Natural killer cell treated with Interleukin-12 subunit alpha and Interleukin-12 subunit beta and Interleukin-15 and Interleukin-18, amount 100 ng/mL, for 72 hours (primary cell): ENCODE measurements around the gene MISP3. TPM values are rescaled to one million over a fixed set of nuclear protein-coding genes. Genes with fewer than 3 reads are reported as not detected.

ENCODE experiments used
- ATAC-seq, 2 donors: fragments of 150-1000 bp; cut with Tn5 transposase in 1 of 2; sonication (Bioruptor Pico), chemical (Tn5 transposase) in 1 of 2; 2 replicates each; pipeline ENCODE4 v1.10.0; 2021
- DNase-seq: peaks from one replicate; pipeline ENCODE4 v3.0.0; 2022; ENCODE audit warnings: low spot score
- H3K27ac Mint-ChIP-seq, 2 donors: 1 replicate in 1 of 2; 2 replicates in 1 of 2; pipeline ENCODE4 v1.8.0; 2022; ENCODE audit warnings: mixed read lengths in 2 of 2, mild to moderate bottlenecking in 1 of 2, moderate library complexity in 1 of 2
- H3K27me3 Mint-ChIP-seq, 2 donors: 1 replicate in 1 of 2; 2 replicates in 1 of 2; pipeline ENCODE4 v1.8.0; 2022; ENCODE audit warnings: mixed read lengths in 2 of 2
- H3K36me3 Mint-ChIP-seq: one replicate; pipeline ENCODE4 v1.8.0; 2022; ENCODE audit warnings: mixed read lengths
- H3K4me1 Mint-ChIP-seq, 2 donors: 1 replicate in 1 of 2; 2 replicates in 1 of 2; pipeline ENCODE4 v1.8.0; 2022; ENCODE audit warnings: low read depth in 2 of 2, mixed read lengths in 2 of 2, mild to moderate bottlenecking in 1 of 2
- H3K4me3 Mint-ChIP-seq: one replicate; pipeline ENCODE4 v1.8.0; 2022; ENCODE audit warnings: mixed read lengths
- H3K9me3 Mint-ChIP-seq: 2 replicates; pipeline ENCODE4 v1.8.0; 2022; ENCODE audit warnings: mixed read lengths
- total RNA-seq, 2 donors: library from RNA; stranded (reverse); gene quantifications; one replicate each; pipeline ENCODE4 v1.2.3, GENCODE V29; 2022

The MISP3 gene
- total RNA-seq, 2 donors from 2014 or later: 0.31 to 0.59 TPM

- Mint-ChIP-seq H3K9me3 (no peaks in the 10 kb centered on the region), H3K27me3 (no peaks in the 10 kb centered on the region), H3K4me3 (no peak overlapping the region), H3K4me1 (no peaks in the 10 kb centered on the region), H3K36me3 (no peaks in the 10 kb centered on the region), H3K27ac (no peak overlapping the region)
- ATAC-seq: no peak
- no peak for DNase-seq
Measured at GRCh38 chr19:14107581-14108461, 35.2 kb downstream of the MISP3 start.

- Mint-ChIP-seq H3K36me3 (no peaks in the 10 kb centered on the region), H3K9me3 (no peaks in the 10 kb centered on the region), H3K27me3 (no peaks in the 10 kb centered on the region), H3K4me1 (peaks cover 8 to 16% of the 10 kb centered on the region in 2 donors), H3K27ac (no peak overlapping the region), H3K4me3 (no peak overlapping the region)
- DNase-seq: no peak
- no peak for ATAC-seq
Measured at GRCh38 chr19:14110650-14111049, 38.1 kb downstream of the MISP3 start.

GRCh38 chr19:14111486-14111885 lies 38.9 kb downstream of the MISP3 start:
- Mint-ChIP-seq H3K27me3 (no peaks in the 10 kb centered on the region), H3K9me3 (no peaks in the 10 kb centered on the region), H3K36me3 (no peaks in the 10 kb centered on the region), H3K4me3 (no peak overlapping the region), H3K4me1 (peaks cover 15 to 24% of the 10 kb centered on the region in 2 donors), H3K27ac (peak overlapping the region in 1 of 2 donors; percentile 76)
- DNase-seq (no peak), ATAC-seq (no peak)

GRCh38 chr19:14112051-14112808 lies 39.6 kb downstream of the MISP3 start:
- Mint-ChIP-seq H3K36me3 (no peaks in the 10 kb centered on the region), H3K9me3 (no peaks in the 10 kb centered on the region), H3K4me3 (no peak overlapping the region)

GRCh38 chr19:14112809-14113385 lies 40.3 kb downstream of the MISP3 start:
- Mint-ChIP-seq H3K9me3 (no peaks in the 10 kb centered on the region), H3K36me3 (no peaks in the 10 kb centered on the region), H3K4me1 (peaks cover 20 to 29% of the 10 kb centered on the region in 2 donors), H3K4me3 (no peak overlapping the region), H3K27me3 (no peaks in the 10 kb centered on the region), H3K27ac (no peak overlapping the region)
- no peak for ATAC-seq
- no peak for DNase-seq

More at GRCh38 chr19:14112051-14112808, 39.6 kb downstream of the MISP3 start:
- H3K4me1 Mint-ChIP-seq: peaks cover 20 to 29% of the 10 kb centered on the region in 2 donors
- H3K27ac Mint-ChIP-seq: no peak overlapping the region
- H3K27me3 Mint-ChIP-seq: no peaks in the 10 kb centered on the region
- ATAC-seq (no peak), DNase-seq (no peak)

- Mint-ChIP-seq H3K4me1 (peaks cover 26 to 36% of the 10 kb centered on the region in 2 donors), H3K27ac (no peak overlapping the region)
Measured at GRCh38 chr19:14113762-14114414, 41.3 kb downstream of the MISP3 start.

GRCh38 chr19:14114439-14114838 lies 41.9 kb downstream of the MISP3 start:
- no peak for DNase-seq
- Mint-ChIP-seq H3K27me3 (no peaks in the 10 kb centered on the region), H3K36me3 (no peaks in the 10 kb centered on the region), H3K4me1 (peaks cover 30 to 40% of the 10 kb centered on the region in 2 donors), H3K9me3 (no peaks in the 10 kb centered on the region), H3K4me3 (no peak overlapping the region), H3K27ac (no peak overlapping the region)
- no peak for ATAC-seq

More at GRCh38 chr19:14113762-14114414, 41.3 kb downstream of the MISP3 start:
- Mint-ChIP-seq H3K9me3 (no peaks in the 10 kb centered on the region), H3K36me3 (no peaks in the 10 kb centered on the region), H3K4me3 (no peak overlapping the region), H3K27me3 (no peaks in the 10 kb centered on the region)
- no peak for ATAC-seq
- DNase-seq: no peak

- Mint-ChIP-seq H3K36me3 (no peaks in the 10 kb centered on the region), H3K27ac (no peak overlapping the region), H3K9me3 (no peaks in the 10 kb centered on the region), H3K4me3 (peak overlapping the region; percentile 32), H3K27me3 (no peaks in the 10 kb centered on the region), H3K4me1 (peaks cover 30 to 40% of the 10 kb centered on the region in 2 donors)
- ATAC-seq: no peak
- DNase-seq: no peak
Measured at GRCh38 chr19:14114854-14115253, 42.3 kb downstream of the MISP3 start.

- Mint-ChIP-seq H3K4me1 (peaks cover 30 to 40% of the 10 kb centered on the region in 2 donors), H3K9me3 (no peaks in the 10 kb centered on the region), H3K36me3 (no peaks in the 10 kb centered on the region), H3K27ac (peak overlapping the region; percentile 62 to 82), H3K4me3 (peak overlapping the region; percentile 91), H3K27me3 (no peaks in the 10 kb centered on the region)
- ATAC-seq (no peak), DNase-seq (no peak)
Measured at GRCh38 chr19:14115756-14116155, 43.2 kb downstream of the MISP3 start.

GRCh38 chr19:14116525-14116917 lies 43.9 kb downstream of the MISP3 start:
- Mint-ChIP-seq H3K4me3 (peak overlapping the region; percentile 91), H3K27ac (peak overlapping the region; percentile 62 to 82), H3K36me3 (no peaks in the 10 kb centered on the region), H3K27me3 (no peaks in the 10 kb centered on the region), H3K9me3 (no peaks in the 10 kb centered on the region), H3K4me1 (peaks cover 30 to 40% of the 10 kb centered on the region in 2 donors)
- no peak for ATAC-seq
- DNase-seq: no peak

GRCh38 chr19:14116918-14117578 lies 44.5 kb downstream of the MISP3 start:
- DNase-seq: no peak
- Mint-ChIP-seq H3K9me3 (no peaks in the 10 kb centered on the region), H3K27ac (peak overlapping the region; percentile 62 to 82), H3K4me1 (peaks cover 30 to 40% of the 10 kb centered on the region in 2 donors), H3K36me3 (no peaks in the 10 kb centered on the region), H3K27me3 (no peaks in the 10 kb centered on the region), H3K4me3 (peak overlapping the region; percentile 91)
- peak in 1 of 2 donors; percentile 1 for ATAC-seq

GRCh38 chr19:14117668-14118164 lies 45.1 kb downstream of the MISP3 start, which contains the start of gene PRKACA:
PRKACA (minus strand) TSS chr19:14117762; CDS start chr19:14117547, 215 bp downstream.
- H3K27me3 Mint-ChIP-seq: no peaks in the 10 kb centered on the region
- H3K27ac Mint-ChIP-seq: peak within 1 kb of the TSS; percentile 93 to 97
- H3K4me3 Mint-ChIP-seq: peak within 1 kb of the TSS; percentile 98
- peak; percentile 96 to 97 for ATAC-seq
- H3K4me1 Mint-ChIP-seq: peaks cover 30 to 40% of the 10 kb centered on the region in 2 donors
- no peaks in the 10 kb centered on the region for H3K9me3 Mint-ChIP-seq
- no peaks in the 10 kb centered on the region for H3K36me3 Mint-ChIP-seq
- DNase-seq: peak; percentile 100
